Measurements from ENCODE around the gene BCAS3. TPM values are rescaled to one million over a fixed set of nuclear protein-coding genes. Genes with fewer than 3 reads are reported as not detected.

Gene BCAS3
- total RNA-seq, 1 donor from 2014 or later: 22.6 TPM

GRCh38 chr17:60747069-60747808 lies 69.6 kb downstream of the BCAS3 start:
- no peak for TF ChIP-seq CTCF (IDR thresholded peaks at IDR 0.05)
- H3K27ac Mint-ChIP-seq (ENCODE audit: unreplicated experiment): no peak overlapping the region
- no peaks in the 10 kb centered on the region for H3K27me3 Mint-ChIP-seq (ENCODE audit: low read depth)
- H3K36me3 Mint-ChIP-seq (ENCODE audit: low read depth): peaks cover 7% of the 10 kb centered on the region
- no peak for DNase-seq (ENCODE audit: low spot score)
- H3K4me3 Mint-ChIP-seq (ENCODE audit: unreplicated experiment): no peak overlapping the region
- H3K9me3 Mint-ChIP-seq (ENCODE audit: low read depth): peaks cover 9% of the 10 kb centered on the region
- peaks cover 15% of the 10 kb centered on the region for H3K4me1 Mint-ChIP-seq (ENCODE audit: low read depth)

- DNase-seq (ENCODE audit: low spot score): no peak
- Mint-ChIP-seq H3K4me1 (ENCODE audit: low read depth) (peaks cover 15% of the 10 kb centered on the region), H3K4me3 (ENCODE audit: unreplicated experiment) (no peak overlapping the region), H3K36me3 (ENCODE audit: low read depth) (peaks cover 7% of the 10 kb centered on the region), H3K27ac (ENCODE audit: unreplicated experiment) (no peak overlapping the region), H3K9me3 (ENCODE audit: low read depth) (peaks cover 9% of the 10 kb centered on the region), H3K27me3 (ENCODE audit: low read depth) (no peaks in the 10 kb centered on the region)
- no peak for TF ChIP-seq CTCF (IDR thresholded peaks at IDR 0.05)
These were observed 70.6 kb downstream of the BCAS3 start for GRCh38 chr17:60748204-60748603.

GRCh38 chr17:60749050-60749449 lies 71.4 kb downstream of the BCAS3 start:
- Mint-ChIP-seq H3K27ac (ENCODE audit: unreplicated experiment) (no peak overlapping the region), H3K27me3 (ENCODE audit: low read depth) (no peaks in the 10 kb centered on the region), H3K4me1 (ENCODE audit: low read depth) (peaks cover 7% of the 10 kb centered on the region), H3K36me3 (ENCODE audit: low read depth) (peaks cover 7% of the 10 kb centered on the region), H3K9me3 (ENCODE audit: low read depth) (peaks cover 9% of the 10 kb centered on the region), H3K4me3 (ENCODE audit: unreplicated experiment) (no peak overlapping the region)
- DNase-seq (ENCODE audit: low spot score): no peak
- TF ChIP-seq CTCF (IDR thresholded peaks at IDR 0.05): no peak

- no peak overlapping the region for H3K27ac Mint-ChIP-seq (ENCODE audit: unreplicated experiment)
- peaks cover 9% of the 10 kb centered on the region for H3K9me3 Mint-ChIP-seq (ENCODE audit: low read depth)
These were observed 72.1 kb downstream of the BCAS3 start for GRCh38 chr17:60749708-60750107.

GRCh38 chr17:60750640-60751039 lies 73.0 kb downstream of the BCAS3 start:
- DNase-seq (ENCODE audit: low spot score): no peak
- H3K27me3 Mint-ChIP-seq (ENCODE audit: low read depth): no peaks in the 10 kb centered on the region
- peaks cover 9% of the 10 kb centered on the region for H3K9me3 Mint-ChIP-seq (ENCODE audit: low read depth)
- H3K4me3 Mint-ChIP-seq (ENCODE audit: unreplicated experiment): no peak overlapping the region
- H3K4me1 Mint-ChIP-seq (ENCODE audit: low read depth): no peaks in the 10 kb centered on the region
- no peak overlapping the region for H3K27ac Mint-ChIP-seq (ENCODE audit: unreplicated experiment)
- peaks cover 7% of the 10 kb centered on the region for H3K36me3 Mint-ChIP-seq (ENCODE audit: low read depth)
- TF ChIP-seq CTCF (IDR thresholded peaks at IDR 0.05): no peak

More at GRCh38 chr17:60749708-60750107, 72.1 kb downstream of the BCAS3 start:
- Mint-ChIP-seq H3K36me3 (ENCODE audit: low read depth) (peaks cover 7% of the 10 kb centered on the region), H3K4me3 (ENCODE audit: unreplicated experiment) (no peak overlapping the region), H3K4me1 (ENCODE audit: low read depth) (peaks cover under 1% of the 10 kb centered on the region), H3K27me3 (ENCODE audit: low read depth) (no peaks in the 10 kb centered on the region)
- TF ChIP-seq CTCF (IDR thresholded peaks at IDR 0.05): no peak
- DNase-seq (ENCODE audit: low spot score): no peak
